ENCODE data around the gene HERC6.
"Not testable (repeated sequence)": the region's sequence is repeated elsewhere in the genome, so short reads cannot be mapped to it uniquely, and the experiment has no call there.

Gene HERC6

GRCh38 chr4:88415982-88416381, 37.3 kb downstream of the HERC6 start:
- Histone ChIP-seq H3K27ac (no peak overlapping the region), H3K4me3 (no peak overlapping the region)
- no peak for TF ChIP-seq CTCF (IDR thresholded peaks at IDR 0.05)
- DNase-seq (ENCODE audit: low spot score) = no peak

GRCh38 chr4:88418411-88418810, 39.8 kb downstream of the HERC6 start:
- TF ChIP-seq CTCF (IDR thresholded peaks at IDR 0.05) = no peak
- no peak for DNase-seq (ENCODE audit: low spot score)

GRCh38 chr4:88419874-88420273, 41.2 kb downstream of the HERC6 start:
- H3K27ac ChIP-seq = no peak overlapping the region
- H3K4me3 ChIP-seq = no peak overlapping the region
- DNase-seq (ENCODE audit: low spot score) = no peak
- TF ChIP-seq CTCF (IDR thresholded peaks at IDR 0.05) = no peak

More at GRCh38 chr4:88418411-88418810, 39.8 kb downstream of the HERC6 start:
- no peak overlapping the region for H3K27ac ChIP-seq
- H3K4me3 ChIP-seq = no peak overlapping the region

GRCh38 chr4:88420844-88421243, 42.2 kb downstream of the HERC6 start:
- no peak for DNase-seq (ENCODE audit: low spot score)
- no peak overlapping the region for H3K4me3 ChIP-seq
- TF ChIP-seq CTCF (IDR thresholded peaks at IDR 0.05) = no peak
- no peak overlapping the region for H3K27ac ChIP-seq

GRCh38 chr4:88422403-88422802, 43.8 kb downstream of the HERC6 start:
- H3K4me3 ChIP-seq = no peak overlapping the region
- no peak for DNase-seq (ENCODE audit: low spot score)
- no peak overlapping the region for H3K27ac ChIP-seq
- TF ChIP-seq CTCF (IDR thresholded peaks at IDR 0.05) = no peak

GRCh38 chr4:88429401-88429800, 50.7 kb downstream of the HERC6 start:
- no peak for TF ChIP-seq CTCF (IDR thresholded peaks at IDR 0.05)
- H3K27ac ChIP-seq = no peak overlapping the region
- DNase-seq (ENCODE audit: low spot score) = no peak
- H3K4me3 ChIP-seq = no peak overlapping the region

- H3K4me3 ChIP-seq = no peak overlapping the region
- H3K27ac ChIP-seq = no peak overlapping the region
- no peak for TF ChIP-seq CTCF (IDR thresholded peaks at IDR 0.05)
- no peak for DNase-seq (ENCODE audit: low spot score)
These were observed 57.5 kb downstream of the HERC6 start for GRCh38 chr4:88435987-88436693.

GRCh38 chr4:88437873-88438272, 59.2 kb downstream of the HERC6 start:
- DNase-seq (ENCODE audit: low spot score); H3K4me3 ChIP-seq; H3K27ac ChIP-seq: not testable (repeated sequence)
